ENCODE results near the gene ABI1. TPM values are rescaled to one million over a fixed set of nuclear protein-coding genes. Genes with fewer than 3 reads are reported as not detected.

Gene ABI1
- total and polyA plus RNA-seq, 2 donors (not counting 1 experiment from before 2014, with no cell fraction given), result 37.8 to 80.5 TPM

DNA sequence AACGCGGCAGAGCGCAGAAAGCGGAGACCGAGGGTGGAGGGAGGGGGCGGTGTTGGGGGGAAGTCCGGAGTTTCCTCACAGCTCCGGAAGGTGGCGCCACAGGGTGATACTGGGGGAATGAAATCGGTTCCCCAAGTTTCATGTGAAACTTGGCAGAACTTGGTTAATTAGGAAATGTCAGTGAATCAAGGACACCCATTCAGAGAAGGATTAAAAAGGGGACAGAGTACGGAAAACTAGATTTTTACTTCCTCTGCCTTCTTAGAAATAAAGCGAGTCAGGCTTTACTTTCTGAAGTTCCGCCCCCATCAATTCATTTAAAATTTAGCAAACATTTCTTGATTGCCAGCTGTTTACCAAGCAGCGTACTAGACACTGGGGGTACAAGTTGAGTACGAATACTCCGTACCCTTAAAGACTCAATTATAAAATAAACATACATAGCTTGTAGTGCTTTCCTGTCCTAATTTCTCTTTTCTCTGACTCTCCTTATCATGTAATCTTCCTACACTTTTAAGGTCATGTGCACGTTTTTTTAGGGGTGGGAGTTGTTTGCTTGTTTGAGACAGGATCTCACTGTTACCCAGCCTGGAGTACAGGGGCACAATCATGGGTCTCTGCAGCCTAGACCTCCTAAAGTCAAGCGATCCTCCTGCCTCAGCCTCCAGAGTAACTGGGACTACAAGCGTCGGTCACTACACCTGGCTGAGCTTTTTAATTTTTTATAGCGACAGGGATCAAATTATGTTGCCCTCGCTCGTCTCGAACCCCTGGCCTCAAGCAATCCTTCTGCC is 644 bp upstream of the ABI1 start:
- Mint-ChIP-seq H3K27ac (peak overlapping the region; percentile 98), H3K4me1 (peaks cover 33% of the 10 kb centered on the region), H3K9me3 (ENCODE audit: insufficient read depth) (no peaks in the 10 kb centered on the region), H3K27me3 (peaks cover 3% of the 10 kb centered on the region), H3K4me3 (peak overlapping the region; percentile 95)
- peak overlapping the region; percentile 34 for H2AFZ ChIP-seq (ENCODE audit: insufficient read depth, low read depth, low read length, poor library complexity, severe bottlenecking)
- intact Hi-C loops (cut with micrococcal nuclease), result loop anchor here (1.0 to 10.0 kb wide), 7 partner anchors 21 to 417 kb away; partner anchors contain the start of genes ANKRD26, MASTL and PDSS1
- H3K27me3 ChIP-seq (replicated peaks in 1 of 4; ENCODE audit: control extremely low read depth in 1 of 4, control insufficient read depth in 3 of 4, insufficient read depth in 4 of 4, low read length in 3 of 4), result no peaks in the 10 kb centered on the region
- TF ChIP-seq, protein P1, sequence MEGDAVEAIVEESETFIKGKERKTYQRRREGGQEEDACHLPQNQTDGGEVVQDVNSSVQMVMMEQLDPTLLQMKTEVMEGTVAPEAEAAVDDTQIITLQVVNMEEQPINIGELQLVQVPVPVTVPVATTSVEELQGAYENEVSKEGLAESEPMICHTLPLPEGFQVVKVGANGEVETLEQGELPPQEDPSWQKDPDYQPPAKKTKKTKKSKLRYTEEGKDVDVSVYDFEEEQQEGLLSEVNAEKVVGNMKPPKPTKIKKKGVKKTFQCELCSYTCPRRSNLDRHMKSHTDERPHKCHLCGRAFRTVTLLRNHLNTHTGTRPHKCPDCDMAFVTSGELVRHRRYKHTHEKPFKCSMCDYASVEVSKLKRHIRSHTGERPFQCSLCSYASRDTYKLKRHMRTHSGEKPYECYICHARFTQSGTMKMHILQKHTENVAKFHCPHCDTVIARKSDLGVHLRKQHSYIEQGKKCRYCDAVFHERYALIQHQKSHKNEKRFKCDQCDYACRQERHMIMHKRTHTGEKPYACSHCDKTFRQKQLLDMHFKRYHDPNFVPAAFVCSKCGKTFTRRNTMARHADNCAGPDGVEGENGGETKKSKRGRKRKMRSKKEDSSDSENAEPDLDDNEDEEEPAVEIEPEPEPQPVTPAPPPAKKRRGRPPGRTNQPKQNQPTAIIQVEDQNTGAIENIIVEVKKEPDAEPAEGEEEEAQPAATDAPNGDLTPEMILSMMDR (IDR thresholded peaks at IDR 0.05), result peak; percentile 83
- TF ChIP-seq EZH2 (IDR thresholded peaks at IDR 0.05; ENCODE audit: borderline replicate concordance, insufficient read depth, low read depth, low read length, poor library complexity, severe bottlenecking), result no peak
- no peaks in the 10 kb centered on the region for H3K9me3 ChIP-seq (ENCODE audit: control extremely low read depth in 1 of 3, control insufficient read depth in 2 of 3, insufficient read depth in 1 of 3, low read length in 2 of 3)
- 48% methylated on average over 19 of the region's 24 CpGs for WGBS (ENCODE audit: insufficient coverage)
- H3K79me2 ChIP-seq (ENCODE audit: control insufficient read depth, insufficient read depth, low read length), result peaks cover 44% of the 10 kb centered on the region
- no peaks in the 10 kb centered on the region for H3K36me3 ChIP-seq (replicated peaks in 1 of 2; ENCODE audit: control extremely low read depth in 1 of 2, control insufficient read depth in 1 of 2, extremely low read depth in 1 of 2, insufficient read depth in 2 of 2, low read length in 1 of 2)
- ChIA-PET POLR2A (interaction anchor here (0.6 to 1.0 kb wide), 7 partner anchors 8 to 411 kb away, joined by 3 to 7 read pairs (median 3); partner anchors contain the start of gene YME1L1), CTCF (interaction anchor here (0.6 to 2.6 kb wide), 18 partner anchors 10 to 381 kb away, joined by 3 to 21 read pairs (median 5); no protein-coding TSS in a partner anchor)
- no peak for ATAC-seq (ENCODE audit: low read depth)
- H3K4me3 ChIP-seq (ENCODE audit: control extremely low read depth in 1 of 5, extremely low read depth in 1 of 5, insufficient read depth in 1 of 5, low read depth in 2 of 5, low read length in 4 of 5), result peak overlapping the region in 2 of 5 experiments; percentile 2 to 13
- H3K4me1 ChIP-seq (ENCODE audit: control insufficient read depth in 2 of 2, insufficient read depth in 2 of 2, low read length in 2 of 2), result peaks cover 32 to 33% of the 10 kb centered on the region in 2 donors
- H3K4me2 ChIP-seq (replicated peaks; ENCODE audit: low read depth, low read length, poor library complexity, severe bottlenecking), result peak overlapping the region; percentile 57
- H3K9ac ChIP-seq (ENCODE audit: low read length), result no peak overlapping the region
- H3K27ac ChIP-seq (ENCODE audit: low read length in 2 of 2), result peak overlapping the region in 1 of 2 donors; percentile 28
- peaks cover 29% of the 10 kb centered on the region for H4K20me1 ChIP-seq (ENCODE audit: control insufficient read depth, insufficient read depth, low read length, poor library complexity, severe bottlenecking)
- no peak for DNase-seq

Measured in B cell (primary cell).